ENCODE data around the gene PRKAG2. TPM values are rescaled to one million over a fixed set of nuclear protein-coding genes. Genes with fewer than 3 reads are reported as not detected.

The PRKAG2 gene
- total RNA-seq, 1 donor = 21.2 TPM

DNA sequence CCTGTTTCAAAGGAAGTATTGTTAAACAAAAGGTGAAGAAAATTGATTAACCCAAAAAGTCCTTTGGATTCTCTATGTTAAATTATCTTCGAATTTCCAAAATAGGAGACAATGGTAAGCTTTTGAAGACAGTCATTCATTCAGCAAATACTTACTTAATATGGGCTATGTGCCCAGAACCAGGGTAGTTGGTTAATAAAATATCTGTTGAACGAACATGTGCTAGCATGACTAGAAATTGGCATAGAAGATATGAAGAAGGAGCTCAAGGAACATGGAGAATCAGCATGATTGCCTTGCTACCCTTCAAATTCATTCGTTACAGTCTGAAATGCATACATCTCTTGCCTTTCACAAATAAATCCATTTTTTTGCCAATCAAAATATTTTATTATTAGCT lies 234.2 kb downstream of the PRKAG2 start:
- no peak for TF ChIP-seq CTCF (IDR thresholded peaks at IDR 0.05; ENCODE audit: insufficient read depth, low read depth, low read length)
- H3K4me3 ChIP-seq (ENCODE audit: low read depth, low read length) = no peak overlapping the region
- no peak for DNase-seq (ENCODE audit: low read depth)

DNA sequence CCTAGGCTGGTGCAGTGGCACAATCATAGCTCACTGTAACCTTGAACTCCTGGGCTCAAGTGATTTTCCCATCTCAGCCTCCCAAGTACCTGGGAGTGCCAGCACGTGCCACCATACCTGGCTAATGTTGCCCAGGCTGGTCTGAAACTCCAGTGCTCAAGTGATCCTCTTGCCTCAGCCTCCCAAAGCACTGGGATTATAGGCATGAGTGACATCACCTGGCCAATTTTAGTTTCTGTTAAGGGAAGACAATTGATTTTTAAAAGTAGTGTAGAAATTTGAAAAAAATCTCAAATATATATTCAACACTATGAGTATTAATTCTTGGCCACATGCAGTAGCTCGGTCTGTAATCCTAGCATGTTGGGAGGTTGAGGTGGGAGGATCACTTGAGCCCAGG lies 235.3 kb downstream of the PRKAG2 start:
- DNase-seq (ENCODE audit: low read depth) = no peak
- no peak overlapping the region for H3K4me3 ChIP-seq (ENCODE audit: low read depth, low read length)
- TF ChIP-seq CTCF (IDR thresholded peaks at IDR 0.05; ENCODE audit: insufficient read depth, low read depth, low read length) = no peak

- no peak overlapping the region for H3K4me3 ChIP-seq (ENCODE audit: low read depth, low read length)
- DNase-seq (ENCODE audit: low read depth) = no peak
- no peak for TF ChIP-seq CTCF (IDR thresholded peaks at IDR 0.05; ENCODE audit: insufficient read depth, low read depth, low read length)
Observed at GRCh38 chr7:151637781-151638261, 239.1 kb downstream of the PRKAG2 start.

- H3K4me3 ChIP-seq (ENCODE audit: low read depth, low read length) = no peak overlapping the region
- no peak for DNase-seq (ENCODE audit: low read depth)
- no peak for TF ChIP-seq CTCF (IDR thresholded peaks at IDR 0.05; ENCODE audit: insufficient read depth, low read depth, low read length)
Observed at GRCh38 chr7:151634643-151635042, 242.3 kb downstream of the PRKAG2 start.

DNA sequence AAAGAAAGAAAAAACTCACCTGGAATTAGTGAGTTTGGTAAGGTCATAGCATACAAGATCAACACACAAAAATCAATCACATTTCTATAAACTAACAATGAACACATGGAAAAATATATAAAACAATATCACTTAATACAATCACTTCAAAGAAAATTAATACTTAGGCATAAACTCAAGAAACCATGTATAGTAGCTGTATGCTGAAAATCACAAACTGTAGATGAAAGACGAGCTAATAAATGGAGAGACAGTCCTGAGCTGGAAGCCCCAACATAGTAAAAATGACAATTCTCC lies 243.5 kb downstream of the PRKAG2 start:
- no peak for TF ChIP-seq CTCF (IDR thresholded peaks at IDR 0.05; ENCODE audit: insufficient read depth, low read depth, low read length)
- no peak overlapping the region for H3K4me3 ChIP-seq (ENCODE audit: low read depth, low read length)
- no peak for DNase-seq (ENCODE audit: low read depth)

- peak overlapping the region; percentile 50 for H3K4me3 ChIP-seq (ENCODE audit: low read depth, low read length)
- TF ChIP-seq CTCF (IDR thresholded peaks at IDR 0.05; ENCODE audit: insufficient read depth, low read depth, low read length) = no peak
- peak; percentile 43 for DNase-seq (ENCODE audit: low read depth)
Observed at GRCh38 chr7:151632750-151633515, 244.0 kb downstream of the PRKAG2 start.

All from fibroblast of villous mesenchyme (primary cell).